ENCODE data around the gene ZNF341.
"Not testable (repeated sequence)": the region's sequence is repeated elsewhere in the genome, so short reads cannot be mapped to it uniquely, and the experiment has no call there.

The ZNF341 gene

DNA sequence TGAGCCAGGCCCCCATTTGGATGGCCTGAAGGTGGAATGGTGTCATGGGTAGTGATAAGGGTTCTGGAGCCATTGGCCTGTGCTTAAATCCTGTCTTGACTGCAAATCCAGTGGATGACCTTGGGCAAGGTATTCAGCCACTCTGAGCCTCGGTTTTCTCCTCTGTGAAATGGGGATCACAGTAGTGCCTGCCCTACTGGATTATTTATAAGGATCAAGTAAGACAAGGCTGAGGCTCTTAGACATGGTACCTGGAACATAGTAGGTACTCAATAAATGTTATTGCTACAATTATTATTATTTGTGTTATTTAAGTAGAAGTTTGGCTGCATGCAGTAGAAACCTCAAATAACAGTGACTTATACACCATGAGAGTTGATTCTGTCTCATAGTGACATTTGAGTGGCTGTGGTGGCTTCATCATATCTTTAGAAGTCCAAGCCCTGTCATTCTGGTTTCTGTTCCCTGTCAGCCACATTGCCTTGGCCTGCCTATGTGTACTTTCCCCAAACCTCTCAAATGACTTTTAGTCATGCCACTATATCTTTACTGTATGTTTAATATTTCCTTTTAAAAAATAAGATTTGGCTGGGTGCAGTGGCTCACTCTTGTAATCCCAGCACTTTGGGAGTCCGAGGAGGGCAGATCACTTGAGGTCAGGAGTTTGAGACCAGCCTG, 41.8 kb downstream of the ZNF341 start:
- no peak for DNase-seq

DNA sequence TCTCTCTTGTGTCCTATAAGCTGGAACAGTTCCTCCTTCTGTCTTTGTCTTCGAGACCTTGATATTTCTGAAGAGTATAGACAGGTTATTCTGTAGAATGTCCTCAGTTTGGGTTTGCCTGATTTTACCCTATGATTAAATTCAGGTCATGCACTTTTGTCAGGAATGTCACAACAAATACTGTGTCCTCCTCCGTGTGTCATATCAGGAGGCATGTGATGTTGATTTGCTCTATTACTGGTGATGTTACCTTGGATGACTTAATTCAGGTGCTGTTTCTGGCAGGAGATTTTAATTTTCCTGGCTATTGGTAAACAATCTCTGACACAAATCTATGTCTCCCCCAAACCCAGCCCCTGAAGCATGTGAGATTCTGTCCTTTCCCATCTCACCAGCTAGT, 46.0 kb downstream of the ZNF341 start:
- DNase-seq = no peak

DNA sequence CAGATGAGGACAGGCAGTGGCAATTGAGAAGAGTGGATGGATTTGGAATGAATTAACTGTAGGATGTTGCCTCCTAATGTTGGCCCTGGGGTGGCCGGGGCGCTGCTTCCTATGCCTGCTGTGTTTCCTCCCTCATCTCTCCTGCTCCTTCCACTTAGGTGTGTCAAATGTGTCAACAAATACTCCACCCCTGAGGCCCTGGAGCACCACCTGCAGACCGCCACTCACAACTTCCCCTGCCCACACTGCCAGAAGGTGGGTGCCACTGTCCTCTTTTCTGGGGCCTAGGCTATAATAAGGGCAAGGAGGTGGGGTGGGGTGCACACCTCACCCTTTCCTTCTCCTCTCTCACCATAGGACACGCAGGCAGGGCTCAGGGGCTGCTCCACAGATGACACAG, 49.3 kb downstream of the ZNF341 start:
- DNase-seq = no peak

DNA sequence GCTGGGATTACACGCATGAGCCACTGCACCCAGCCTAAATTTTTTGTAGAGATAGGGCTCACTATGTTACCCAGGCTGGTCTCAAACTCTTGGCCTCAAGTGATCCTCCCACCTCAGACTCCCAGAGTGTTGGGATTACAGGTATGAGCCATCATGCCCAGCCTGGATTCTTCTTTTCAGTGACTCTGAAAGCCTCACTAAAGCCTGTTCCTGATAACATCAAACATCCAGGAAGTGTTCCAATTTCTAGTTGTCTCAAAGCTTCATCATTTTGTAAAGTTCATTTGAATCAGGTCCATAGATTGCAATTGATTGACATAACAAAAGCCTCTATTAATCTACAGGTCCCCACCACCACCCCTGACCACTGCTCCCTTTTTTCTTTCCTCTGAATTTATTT, 50.1 kb downstream of the ZNF341 start:
- DNase-seq = no peak

DNA sequence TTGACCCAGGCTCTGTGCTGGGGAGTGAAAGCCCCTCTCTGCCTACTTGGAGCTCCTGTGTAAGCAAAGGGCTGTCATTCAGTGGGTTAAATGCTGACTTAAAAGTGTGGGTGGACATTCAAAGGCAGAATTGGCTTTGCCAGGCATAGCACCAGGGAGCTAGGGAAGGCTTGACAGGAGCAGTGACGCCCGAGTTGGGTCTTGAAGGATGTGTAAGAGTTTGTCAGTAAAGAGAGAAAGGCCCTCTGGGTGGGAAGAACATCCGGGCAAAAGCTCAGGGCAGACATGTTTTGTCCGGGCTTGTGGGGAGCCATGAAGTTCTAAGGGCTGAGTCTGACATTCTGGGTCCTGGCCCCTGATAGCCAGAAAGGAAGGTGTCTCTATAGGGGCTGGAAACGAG, 51.5 kb downstream of the ZNF341 start:
- DNase-seq = no peak

DNA sequence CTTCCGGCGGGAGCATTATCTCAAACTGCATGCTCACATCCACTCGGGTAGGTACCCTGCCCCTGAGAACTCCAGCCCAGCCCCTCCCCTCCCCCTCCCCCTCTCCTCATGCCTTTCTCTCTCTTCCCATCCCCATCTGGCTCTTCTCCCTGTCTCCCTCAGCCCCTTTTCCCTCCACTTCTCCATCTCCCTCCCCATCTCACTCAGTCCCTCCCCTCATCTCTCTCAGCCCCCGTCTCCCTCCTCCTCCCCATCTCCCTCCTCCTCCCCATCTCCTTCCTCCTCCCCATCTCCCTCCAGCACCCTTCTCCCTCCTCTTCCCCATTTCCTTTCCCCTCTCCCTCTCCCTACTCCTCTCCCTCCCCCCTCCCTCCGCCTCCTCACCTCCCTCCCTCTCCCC, 52.0 kb downstream of the ZNF341 start:
- no peak for DNase-seq

DNA sequence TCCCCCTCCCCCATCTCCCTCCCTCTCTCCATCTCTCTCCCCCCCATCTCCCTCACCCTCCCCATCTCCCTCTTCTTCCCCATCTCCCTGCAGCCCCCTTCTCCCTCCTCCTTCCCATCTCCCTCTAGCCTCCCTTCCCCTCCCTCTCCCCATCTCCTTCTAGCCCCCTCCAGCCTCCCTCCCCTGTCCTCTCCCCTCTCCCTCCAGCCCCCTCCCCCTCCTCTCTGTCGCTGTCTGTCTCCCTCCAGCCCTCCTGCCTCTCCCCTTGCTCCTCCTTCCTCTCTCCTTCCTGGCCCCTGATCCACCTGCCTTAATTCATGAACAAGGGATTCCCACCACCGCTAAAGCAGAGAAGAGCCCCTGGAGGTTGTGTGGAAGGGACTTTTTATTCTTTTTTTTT, 52.4 kb downstream of the ZNF341 start:
- DNase-seq = no peak

DNA sequence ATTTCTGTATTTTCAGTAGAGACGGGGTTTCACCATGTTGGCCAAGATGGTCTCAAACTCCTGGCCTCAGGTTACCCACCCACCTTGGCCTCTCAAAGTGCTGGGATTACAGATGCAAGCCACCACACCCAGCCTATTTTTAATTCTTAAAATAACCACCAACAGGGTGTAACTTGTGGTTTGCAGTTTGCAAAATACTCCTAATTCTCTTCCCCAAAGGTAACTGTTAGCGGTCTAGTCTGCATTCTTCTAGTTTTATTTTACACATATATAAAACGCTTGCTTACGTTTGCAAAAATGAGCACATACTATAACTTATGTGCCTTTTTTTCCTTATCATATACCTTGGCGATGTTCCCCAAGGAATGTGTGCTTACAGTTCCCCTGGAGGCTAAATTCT, 53.7 kb downstream of the ZNF341 start:
- DNase-seq = no peak

DNA sequence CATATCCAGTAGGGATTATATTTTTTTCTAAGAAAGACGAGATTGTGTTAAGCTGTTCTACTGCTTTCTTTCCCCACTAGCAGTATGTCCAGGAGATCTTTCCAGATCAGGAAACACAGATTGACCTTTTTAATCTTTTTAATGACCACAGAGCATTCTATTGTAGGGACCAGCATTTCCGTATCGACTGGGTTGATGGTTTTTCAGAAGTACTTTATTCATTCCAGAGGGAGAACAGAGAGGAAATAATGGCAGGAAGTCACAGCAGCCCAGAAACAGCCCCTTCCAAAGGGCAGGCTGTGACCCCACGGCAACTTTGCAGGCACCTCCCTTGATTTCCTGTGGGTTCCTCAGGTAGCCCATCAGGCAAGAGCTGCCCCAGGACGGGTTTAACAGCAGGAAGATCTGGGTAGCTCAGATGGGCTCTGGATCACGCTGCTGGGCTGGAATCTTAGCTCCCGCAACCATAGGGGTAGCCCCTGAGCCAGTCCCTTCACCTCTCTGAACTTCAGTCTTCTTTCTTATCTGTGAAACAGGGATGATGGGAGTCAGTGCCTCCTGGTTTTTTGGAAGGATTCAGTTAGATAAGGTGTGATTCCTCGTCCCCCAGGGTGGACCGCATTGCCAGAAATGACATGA, 55.6 kb downstream of the ZNF341 start:
- DNase-seq = no peak

DNA sequence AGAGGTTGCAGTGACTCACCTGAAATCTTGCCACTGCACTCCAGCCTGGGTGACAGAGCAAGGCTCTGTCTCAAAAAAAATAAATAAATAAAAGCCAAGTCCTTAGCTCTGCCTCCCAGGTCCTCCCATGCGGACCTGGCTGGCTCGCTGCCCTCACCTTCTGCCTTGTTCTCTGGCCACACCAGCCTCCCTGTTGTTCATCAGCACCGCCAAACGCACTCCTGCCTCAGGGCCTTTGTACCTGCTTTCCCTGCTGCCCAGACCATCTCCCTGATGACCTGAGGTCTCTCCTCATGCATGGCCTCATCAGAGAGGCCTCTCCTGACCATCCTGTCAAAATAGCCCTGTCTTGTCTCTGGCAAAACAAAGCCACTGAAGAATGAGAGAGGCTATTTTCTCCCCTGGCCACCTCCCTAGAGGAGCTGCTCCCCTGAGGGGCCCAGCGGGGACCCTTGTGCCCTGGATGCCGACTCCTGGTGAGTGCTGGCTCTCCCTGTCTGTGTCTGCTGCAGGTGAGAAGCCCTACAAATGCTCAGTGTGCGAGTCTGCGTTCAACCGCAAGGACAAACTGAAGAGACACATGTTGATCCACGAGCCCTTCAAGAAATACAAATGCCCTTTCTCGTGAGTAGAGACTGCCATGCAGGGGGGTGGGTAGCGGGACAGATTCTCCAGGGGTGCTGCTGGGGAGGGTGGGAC, 56.7 kb downstream of the ZNF341 start:
- DNase-seq = no peak

DNA sequence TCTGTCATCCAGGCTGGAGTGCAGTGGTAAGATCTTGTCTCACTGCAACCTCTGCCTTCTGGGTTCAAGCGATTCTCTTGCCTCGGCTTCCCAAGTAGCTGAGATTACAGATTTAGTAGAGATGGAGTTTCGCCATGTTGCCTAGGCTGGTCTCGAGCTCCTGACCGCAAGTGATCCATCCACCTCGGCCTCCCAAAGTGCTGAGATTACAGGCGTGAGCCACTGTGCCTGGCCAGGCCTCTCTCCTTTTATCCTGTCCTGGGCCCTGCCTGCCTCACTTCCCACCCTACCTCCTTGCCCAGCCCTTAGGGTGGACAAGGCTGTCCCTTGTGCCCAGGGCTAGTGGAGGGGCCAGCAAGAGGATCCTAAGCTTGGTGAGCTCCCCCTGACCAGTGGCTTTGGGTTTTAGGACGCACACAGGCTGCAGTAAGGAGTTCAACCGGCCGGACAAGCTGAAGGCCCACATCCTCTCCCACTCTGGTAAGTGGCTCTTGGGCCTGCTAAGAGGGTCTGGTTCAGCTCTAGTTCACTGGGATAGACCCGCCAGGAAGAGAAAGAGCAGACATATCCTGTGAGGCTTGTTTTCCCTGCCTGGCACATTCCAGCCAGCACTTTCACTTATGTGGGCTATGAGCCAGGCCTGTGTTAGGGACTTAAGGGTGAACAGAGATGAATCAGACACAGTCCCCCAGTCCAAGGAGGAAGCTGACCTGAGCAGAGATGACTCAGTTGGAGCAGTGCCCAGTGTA, 57.5 kb downstream of the ZNF341 start:
- DNase-seq = no peak

DNA sequence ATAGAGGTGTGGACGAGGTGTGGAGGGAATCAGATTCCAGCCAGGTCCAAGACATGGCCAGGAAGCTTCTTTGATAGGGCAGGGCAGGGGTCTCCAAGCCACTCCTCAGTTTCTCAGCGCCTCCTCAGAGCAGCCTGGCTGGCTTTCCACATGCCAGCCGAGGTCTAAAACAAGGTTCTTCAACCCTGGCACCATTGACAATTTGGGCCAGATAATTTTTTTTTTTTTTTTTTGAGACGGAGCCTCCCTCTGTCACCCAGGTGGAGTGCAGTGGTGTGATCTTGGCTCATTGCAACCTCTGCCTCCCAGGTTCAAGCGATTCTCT, 58.0 kb downstream of the ZNF341 start:
- DNase-seq = no peak

DNA sequence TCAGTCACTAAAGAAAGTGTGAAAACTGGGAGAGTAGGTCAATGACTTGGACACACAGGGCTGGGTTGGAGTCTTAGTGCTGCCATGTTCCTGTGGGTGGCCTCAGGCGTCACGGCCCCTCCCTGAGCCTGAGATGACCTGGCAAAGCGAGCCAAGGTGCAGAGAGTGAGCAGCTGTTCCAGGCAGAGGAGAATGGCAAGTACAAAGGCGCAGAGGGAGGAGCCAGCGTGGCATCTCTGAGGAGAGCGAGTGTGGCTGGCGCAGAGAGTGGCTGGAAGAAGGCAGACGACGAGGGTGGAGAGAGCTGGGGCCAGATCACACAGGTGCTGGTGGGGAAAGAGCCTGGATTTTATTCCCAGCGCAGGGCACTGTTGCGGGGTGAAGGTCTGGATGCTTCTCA, 58.8 kb downstream of the ZNF341 start:
- no peak for DNase-seq

DNA sequence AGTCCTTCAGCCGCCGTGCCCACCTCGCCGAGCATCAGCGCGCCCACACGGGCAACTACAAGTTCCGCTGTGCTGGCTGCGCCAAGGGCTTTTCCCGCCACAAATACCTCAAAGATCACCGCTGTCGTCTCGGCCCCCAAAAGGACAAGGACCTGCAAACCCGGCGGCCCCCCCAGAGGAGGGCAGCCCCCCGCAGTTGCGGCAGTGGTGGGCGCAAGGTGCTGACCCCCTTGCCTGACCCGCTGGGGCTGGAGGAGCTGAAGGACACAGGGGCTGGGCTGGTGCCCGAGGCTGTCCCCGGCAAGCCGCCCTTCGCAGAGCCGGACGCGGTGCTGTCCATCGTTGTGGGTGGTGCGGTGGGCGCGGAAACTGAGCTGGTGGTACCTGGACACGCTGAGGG, 59.2 kb downstream of the ZNF341 start:
- no peak for DNase-seq

DNA sequence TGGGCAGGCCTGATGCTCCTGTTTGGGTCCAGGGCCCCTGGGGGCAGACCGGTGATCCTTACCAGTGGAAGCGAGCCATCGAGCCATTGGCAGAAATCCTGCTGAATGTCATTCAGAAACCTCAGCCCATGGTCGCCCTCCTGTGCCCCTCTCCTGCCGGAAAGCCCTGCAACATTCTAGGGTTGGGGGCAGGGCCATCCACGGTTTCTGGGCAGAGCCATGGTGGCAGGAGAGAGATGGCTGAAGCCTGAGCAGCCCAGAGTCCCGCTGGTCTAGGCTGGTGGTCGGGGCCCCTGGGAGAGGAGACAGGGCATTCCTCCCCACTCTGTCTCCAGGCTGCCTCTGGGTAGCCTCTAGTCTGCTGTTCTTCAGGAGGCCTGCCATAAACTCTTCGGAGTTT, 59.7 kb downstream of the ZNF341 start:
- DNase-seq = no peak

DNA sequence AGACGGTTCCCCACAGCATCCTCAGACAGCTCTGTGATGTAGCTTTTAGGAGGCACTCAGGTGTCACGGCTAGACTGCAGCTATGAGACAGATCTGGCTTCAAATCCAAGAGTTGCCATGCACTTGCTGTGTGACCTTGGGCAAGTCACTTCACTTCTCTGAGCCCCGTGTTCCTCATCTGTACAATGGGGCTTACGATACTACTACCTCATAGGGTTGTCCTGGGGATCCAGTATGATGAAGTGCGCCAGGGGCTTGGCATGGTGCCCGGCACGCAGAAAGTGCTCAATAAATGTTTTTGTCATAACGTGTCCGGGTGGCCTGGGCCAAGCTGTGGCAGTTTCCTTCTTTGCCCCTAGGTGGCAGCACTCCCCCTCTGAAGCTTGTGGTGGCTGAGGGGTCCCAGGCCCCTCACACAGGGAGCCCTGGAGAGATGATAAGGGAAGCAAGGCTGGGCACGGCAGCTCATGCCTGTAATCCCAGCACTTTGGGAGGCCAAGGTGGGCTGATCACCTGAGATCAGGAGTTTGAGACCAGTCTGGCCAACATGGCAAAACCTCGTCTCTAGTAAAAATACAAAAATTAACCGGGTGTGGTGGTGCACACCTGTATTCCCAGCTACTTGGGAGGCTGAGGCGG, 60.3 kb downstream of the ZNF341 start:
- no peak for DNase-seq

DNA sequence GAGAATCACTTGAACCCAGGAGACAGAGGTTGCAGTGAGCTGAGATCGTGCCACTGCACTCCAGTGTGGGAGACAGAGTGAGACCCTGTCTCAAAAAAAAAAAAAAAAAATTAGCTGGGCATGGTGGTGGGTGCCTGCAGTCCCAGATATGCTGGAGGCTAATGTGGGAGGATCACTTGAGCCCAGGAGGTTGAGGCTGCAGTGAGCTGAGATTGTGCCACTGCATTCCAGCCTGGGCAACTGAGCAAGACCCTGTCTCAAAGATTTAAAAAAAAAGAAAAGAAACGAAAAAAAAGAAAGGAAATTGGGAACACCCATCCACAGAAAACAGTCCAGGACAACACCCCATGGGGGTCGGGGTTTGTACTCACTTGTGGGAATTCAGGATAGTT, 60.8 kb downstream of the ZNF341 start:
- DNase-seq = not testable (repeated sequence)

DNA sequence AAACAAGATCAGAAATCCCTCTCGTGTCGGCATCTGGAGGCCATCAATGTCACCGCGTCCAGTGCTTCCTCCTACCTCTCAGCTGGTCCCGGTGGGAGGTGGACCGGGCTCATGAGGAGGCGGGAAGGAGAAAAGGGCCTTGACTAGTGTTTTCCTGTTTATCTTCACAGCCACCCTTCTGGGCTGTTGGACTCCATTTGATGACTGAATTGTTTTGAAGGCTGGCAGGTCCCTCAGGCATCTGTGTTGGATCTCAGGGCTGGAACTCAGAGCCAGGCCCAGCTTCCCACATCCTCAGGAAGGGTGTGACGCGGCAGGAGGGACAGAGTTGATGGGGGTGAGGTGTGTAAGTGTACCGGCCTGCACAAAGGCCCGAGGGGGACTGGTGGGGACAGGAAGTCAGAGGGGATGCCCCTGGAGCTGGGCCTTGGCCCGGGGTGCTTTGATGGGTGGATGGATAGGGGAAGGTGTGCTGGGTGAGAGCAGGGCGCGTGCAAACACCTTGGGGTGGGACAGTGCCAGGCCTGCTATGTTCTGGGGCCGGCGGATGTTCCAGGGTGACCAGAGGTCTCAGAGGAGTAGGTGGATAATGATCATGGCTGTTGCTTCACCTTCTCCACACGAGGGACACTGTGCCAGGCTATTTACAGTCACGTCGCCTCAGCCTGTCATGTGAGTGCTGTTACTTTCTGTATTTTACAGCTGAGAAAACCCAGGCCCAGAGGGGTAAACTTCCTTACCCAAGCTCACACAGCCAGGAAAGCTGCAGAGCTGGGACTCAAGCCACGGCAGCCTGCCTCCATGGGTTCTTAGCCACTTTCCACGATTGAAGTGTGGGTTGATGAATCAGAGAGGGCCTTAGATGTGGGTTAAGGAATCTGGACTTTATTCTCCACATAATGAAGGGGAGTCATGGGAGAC, 61.5 kb downstream of the ZNF341 start:
- no peak for DNase-seq

DNA sequence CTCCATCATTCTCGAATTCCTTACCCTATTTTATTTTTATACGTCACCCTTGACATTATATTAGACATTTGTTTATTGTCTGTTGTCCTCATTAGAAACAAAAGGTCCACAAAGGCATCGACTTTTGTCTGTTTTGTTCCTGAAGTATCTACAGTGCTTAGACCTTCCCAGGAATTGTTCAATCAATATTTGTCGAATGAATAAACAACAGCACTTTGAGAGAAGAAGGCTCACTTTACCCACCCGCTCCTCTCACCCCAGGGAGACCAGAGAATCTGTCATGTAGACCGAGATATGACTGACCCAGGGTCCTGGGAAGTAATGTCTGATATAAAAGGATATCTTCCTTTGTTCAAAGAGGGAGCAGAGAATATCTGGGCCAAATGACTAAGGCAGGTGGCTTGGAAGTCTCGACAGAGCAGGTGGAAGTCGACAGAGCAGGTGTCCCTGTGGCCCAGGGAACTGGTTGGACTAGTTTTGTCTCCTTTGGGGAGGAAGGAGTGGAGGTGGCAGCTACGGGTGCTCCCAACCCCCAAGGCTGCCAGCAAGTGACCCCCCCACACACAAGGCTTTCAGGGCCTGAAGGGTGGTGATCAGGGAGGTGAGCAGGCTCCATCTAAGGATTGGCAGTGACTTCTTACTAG, 64.6 kb downstream of the ZNF341 start:
- DNase-seq = no peak

DNA sequence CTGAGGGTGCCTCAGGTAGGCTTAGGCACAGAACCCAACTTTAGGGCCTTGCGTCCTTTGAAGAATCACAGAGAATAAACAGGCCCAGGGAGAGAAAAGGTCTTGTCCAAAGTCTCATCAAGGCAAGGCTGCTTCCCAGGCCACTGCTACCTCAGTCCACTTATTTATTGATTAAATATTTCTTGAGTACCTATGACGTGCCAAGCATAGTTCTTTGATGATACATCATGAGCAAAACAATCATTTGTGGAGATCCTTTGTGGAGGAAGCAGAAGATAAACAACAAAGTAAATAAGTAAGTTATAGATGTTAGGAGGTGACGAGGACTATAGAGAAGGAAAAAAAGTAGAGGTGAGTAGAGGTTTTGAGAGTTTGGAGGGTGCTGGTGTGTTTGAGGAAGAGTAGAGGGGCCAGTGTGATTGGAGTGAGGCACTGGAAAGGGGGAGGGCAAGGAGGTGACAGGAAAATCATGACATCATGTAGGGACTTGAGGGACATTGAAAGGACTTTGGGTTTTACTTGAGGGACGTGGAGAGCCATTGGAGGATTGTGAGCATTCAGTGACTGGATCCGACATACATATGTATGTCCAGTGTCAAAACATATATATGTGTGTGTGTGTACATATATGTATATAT, 65.2 kb downstream of the ZNF341 start:
- no peak for DNase-seq

DNA sequence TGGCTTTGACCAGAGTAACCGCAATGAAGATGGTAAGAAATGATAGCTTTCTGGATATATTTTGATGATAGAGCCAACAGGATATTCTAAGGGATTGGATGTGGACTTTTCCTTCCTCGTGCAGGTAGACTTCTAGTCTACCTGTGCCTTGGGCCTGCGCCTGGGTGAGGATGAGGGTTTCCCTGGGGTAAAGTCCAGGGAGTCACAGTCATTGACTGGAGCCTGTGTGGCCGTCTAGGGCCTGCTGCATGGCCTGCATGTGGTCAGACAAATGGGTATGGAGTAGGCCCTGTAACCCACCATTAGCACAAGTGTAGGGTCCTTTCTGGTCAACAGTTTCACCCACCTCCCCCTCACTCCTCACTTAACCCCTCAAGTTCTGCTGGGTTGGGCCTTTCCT, 66.6 kb downstream of the ZNF341 start:
- no peak for DNase-seq
